ENCODE measurements around the gene KLF13.

The KLF13 gene

DNA sequence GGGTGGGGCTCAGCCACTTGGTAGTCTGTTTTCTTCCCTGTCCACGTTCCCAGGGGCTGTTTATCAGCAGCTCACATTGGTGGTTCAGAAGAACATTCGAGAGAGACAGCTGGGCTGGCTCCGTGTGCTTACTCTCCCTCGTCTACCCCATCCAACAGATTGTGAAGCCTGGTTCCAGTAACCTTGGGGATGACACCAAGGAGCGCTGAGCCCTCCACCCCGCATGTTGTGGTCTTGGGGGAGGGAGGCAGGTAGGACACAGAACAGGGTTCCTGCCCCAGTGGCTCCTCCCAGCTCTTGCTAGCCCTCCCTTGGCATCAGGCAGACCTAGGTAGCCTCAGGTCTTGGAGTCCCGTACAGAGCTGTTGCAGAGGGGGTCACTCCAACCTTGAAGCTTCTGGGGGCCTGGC, 33.1 kb downstream of the KLF13 start:
- H3K4me3 ChIP-seq (replicated peaks; ENCODE audit: insufficient read depth, low read length): no peak overlapping the region
- peak overlapping the region; percentile 91 for H3K27ac ChIP-seq (replicated peaks)
- TF ChIP-seq, protein P1, sequence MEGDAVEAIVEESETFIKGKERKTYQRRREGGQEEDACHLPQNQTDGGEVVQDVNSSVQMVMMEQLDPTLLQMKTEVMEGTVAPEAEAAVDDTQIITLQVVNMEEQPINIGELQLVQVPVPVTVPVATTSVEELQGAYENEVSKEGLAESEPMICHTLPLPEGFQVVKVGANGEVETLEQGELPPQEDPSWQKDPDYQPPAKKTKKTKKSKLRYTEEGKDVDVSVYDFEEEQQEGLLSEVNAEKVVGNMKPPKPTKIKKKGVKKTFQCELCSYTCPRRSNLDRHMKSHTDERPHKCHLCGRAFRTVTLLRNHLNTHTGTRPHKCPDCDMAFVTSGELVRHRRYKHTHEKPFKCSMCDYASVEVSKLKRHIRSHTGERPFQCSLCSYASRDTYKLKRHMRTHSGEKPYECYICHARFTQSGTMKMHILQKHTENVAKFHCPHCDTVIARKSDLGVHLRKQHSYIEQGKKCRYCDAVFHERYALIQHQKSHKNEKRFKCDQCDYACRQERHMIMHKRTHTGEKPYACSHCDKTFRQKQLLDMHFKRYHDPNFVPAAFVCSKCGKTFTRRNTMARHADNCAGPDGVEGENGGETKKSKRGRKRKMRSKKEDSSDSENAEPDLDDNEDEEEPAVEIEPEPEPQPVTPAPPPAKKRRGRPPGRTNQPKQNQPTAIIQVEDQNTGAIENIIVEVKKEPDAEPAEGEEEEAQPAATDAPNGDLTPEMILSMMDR (IDR thresholded peaks at IDR 0.05; ENCODE audit: insufficient read depth, low read length): no peak
- TF ChIP-seq GABPA (IDR thresholded peaks at IDR 0.05; ENCODE audit: low read depth): no peak
- TF ChIP-seq, protein P2, sequence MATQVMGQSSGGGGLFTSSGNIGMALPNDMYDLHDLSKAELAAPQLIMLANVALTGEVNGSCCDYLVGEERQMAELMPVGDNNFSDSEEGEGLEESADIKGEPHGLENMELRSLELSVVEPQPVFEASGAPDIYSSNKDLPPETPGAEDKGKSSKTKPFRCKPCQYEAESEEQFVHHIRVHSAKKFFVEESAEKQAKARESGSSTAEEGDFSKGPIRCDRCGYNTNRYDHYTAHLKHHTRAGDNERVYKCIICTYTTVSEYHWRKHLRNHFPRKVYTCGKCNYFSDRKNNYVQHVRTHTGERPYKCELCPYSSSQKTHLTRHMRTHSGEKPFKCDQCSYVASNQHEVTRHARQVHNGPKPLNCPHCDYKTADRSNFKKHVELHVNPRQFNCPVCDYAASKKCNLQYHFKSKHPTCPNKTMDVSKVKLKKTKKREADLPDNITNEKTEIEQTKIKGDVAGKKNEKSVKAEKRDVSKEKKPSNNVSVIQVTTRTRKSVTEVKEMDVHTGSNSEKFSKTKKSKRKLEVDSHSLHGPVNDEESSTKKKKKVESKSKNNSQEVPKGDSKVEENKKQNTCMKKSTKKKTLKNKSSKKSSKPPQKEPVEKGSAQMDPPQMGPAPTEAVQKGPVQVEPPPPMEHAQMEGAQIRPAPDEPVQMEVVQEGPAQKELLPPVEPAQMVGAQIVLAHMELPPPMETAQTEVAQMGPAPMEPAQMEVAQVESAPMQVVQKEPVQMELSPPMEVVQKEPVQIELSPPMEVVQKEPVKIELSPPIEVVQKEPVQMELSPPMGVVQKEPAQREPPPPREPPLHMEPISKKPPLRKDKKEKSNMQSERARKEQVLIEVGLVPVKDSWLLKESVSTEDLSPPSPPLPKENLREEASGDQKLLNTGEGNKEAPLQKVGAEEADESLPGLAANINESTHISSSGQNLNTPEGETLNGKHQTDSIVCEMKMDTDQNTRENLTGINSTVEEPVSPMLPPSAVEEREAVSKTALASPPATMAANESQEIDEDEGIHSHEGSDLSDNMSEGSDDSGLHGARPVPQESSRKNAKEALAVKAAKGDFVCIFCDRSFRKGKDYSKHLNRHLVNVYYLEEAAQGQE (IDR thresholded peaks at IDR 0.05; ENCODE audit: insufficient replicate concordance, low read depth): no peak
- TF ChIP-seq POLR2AphosphoS5 (IDR thresholded peaks at IDR 0.05; ENCODE audit: low read depth): no peak
- no peak for TF ChIP-seq SPI1 (IDR thresholded peaks at IDR 0.05; ENCODE audit: borderline replicate concordance, low read depth)
- DNase-seq (ENCODE audit: low read depth in 1 of 2, low spot score in 1 of 2): no peak
- H3K27me3 ChIP-seq (ENCODE audit: insufficient read depth, poor library complexity, severe bottlenecking): no peaks in the 10 kb centered on the region

DNA sequence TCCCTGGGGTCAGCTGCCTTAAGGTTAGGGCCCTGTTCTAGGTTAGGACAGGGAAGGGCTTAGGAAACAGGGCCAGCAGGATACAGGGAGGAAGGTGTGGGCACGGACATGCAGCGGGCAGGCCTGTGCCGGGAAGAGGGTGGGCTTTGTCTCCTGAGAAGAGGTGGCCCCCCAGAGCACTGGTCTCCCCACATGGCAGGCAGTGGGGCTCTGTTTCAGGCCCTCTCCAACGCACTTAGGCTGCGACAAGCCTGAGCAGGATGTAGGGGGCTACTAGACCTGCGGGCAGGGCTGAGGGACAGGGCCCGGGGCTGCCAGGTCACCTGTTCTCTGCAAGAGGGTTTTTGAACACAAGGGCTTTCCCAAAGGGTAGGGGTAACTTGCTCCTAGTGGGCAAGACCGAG, 33.5 kb downstream of the KLF13 start:
- Histone ChIP-seq H3K27me3 (ENCODE audit: insufficient read depth, poor library complexity, severe bottlenecking) (no peaks in the 10 kb centered on the region), H3K27ac (replicated peaks) (peak overlapping the region; percentile 91), H3K4me3 (replicated peaks; ENCODE audit: insufficient read depth, low read length) (no peak overlapping the region)
- TF ChIP-seq, protein P1 (IDR thresholded peaks at IDR 0.05; ENCODE audit: insufficient read depth, low read length): no peak
- TF ChIP-seq POLR2AphosphoS5 (IDR thresholded peaks at IDR 0.05; ENCODE audit: low read depth) (no peak), GABPA (IDR thresholded peaks at IDR 0.05; ENCODE audit: low read depth) (no peak), SPI1 (IDR thresholded peaks at IDR 0.05; ENCODE audit: borderline replicate concordance, low read depth) (no peak)
- TF ChIP-seq, protein P2 (IDR thresholded peaks at IDR 0.05; ENCODE audit: insufficient replicate concordance, low read depth): no peak
- no peak for DNase-seq (ENCODE audit: low read depth in 1 of 2, low spot score in 1 of 2)

DNA sequence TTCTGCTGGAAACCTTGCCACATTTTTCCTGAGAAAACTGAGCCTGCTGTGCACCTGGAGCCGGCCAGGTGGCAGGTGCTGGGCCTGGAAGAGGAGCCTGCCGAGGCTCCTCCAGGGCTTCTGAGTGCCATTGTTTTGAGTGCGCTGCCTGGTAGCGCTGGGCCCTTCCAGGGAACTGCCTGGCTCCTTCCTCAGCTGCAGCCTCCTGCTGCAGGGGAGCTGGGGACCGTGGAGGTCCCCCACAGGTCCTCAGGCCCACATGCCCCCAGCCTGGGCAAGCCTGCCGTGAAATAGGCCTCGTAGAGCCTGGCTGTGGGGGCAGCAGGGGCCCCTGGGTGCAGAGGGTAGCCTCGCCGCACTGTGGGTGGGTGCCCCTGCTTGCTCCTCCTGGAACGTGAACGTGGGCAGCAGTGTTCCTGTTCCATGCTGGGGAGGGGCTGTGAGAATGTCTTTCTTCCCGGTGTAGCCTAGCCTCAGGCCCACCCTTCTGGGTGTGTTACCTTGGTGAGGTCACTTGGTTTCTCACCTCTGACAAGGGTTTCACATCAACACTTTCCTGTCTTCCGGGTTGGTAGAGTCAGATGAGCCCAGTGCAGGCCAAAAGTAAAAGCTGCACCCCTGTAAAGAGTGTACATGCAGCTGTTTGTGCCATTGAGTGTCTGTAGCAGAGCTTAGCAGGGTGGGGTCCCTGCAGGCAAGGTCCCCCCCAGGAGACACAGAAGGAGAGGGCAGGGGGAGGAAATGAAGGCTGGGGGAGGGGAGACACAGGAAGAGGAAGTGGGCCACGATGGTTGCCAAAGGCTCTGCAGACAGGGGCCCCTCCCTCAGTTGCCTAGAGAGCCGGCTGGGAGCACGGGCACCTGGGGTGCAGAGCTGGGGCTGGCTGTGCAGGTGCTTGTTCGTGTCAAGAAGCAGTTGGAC, 34.5 kb downstream of the KLF13 start:
- DNase-seq (ENCODE audit: low read depth in 1 of 2, low spot score in 1 of 2): peak; percentile 84 to 92
- H3K4me3 ChIP-seq (replicated peaks; ENCODE audit: insufficient read depth, low read length): no peak overlapping the region
- H3K27ac ChIP-seq (replicated peaks): peak overlapping the region; percentile 91
- no peaks in the 10 kb centered on the region for H3K27me3 ChIP-seq (ENCODE audit: insufficient read depth, poor library complexity, severe bottlenecking)
- TF ChIP-seq GABPA (IDR thresholded peaks at IDR 0.05; ENCODE audit: low read depth): no peak
- peak; percentile 67 for TF ChIP-seq POLR2AphosphoS5 (IDR thresholded peaks at IDR 0.05; ENCODE audit: low read depth)
- TF ChIP-seq, protein P1 (IDR thresholded peaks at IDR 0.05; ENCODE audit: insufficient read depth, low read length): no peak
- TF ChIP-seq, protein P2 (IDR thresholded peaks at IDR 0.05; ENCODE audit: insufficient replicate concordance, low read depth): peak; percentile 35
- TF ChIP-seq SPI1 (IDR thresholded peaks at IDR 0.05; ENCODE audit: borderline replicate concordance, low read depth): peak; percentile 96

All from HL-60 (cell line).